Measurements from ENCODE around the gene C17orf78.

GRCh38 chr17:37429453-37429852 lies 53.7 kb downstream of the C17orf78 start:
- TF ChIP-seq CTCF (conservative IDR thresholded peaks at IDR 0.05; ENCODE audit: low read length) (no peak), EZH2phosphoT487 (IDR thresholded peaks at IDR 0.05; ENCODE audit: borderline replicate concordance) (no peak)
